DND-41 (cell line): ENCODE results near the gene PHOX2A.

Experiments
- CTCF ChIP-seq: IDR thresholded peaks from 2 replicates; pipeline ENCODE4 v1.5.1; 2012; ENCODE audit warnings: borderline replicate concordance, low read length, moderate library complexity, mild to moderate bottlenecking; ENCODE audit not compliant: poor library complexity, severe bottlenecking; ENCODE audit errors: extremely low read depth
- EZH2 ChIP-seq: IDR thresholded peaks from 3 replicates; pipeline ENCODE4 v1.6.1; 2012; ENCODE audit warnings: borderline replicate concordance, low read depth, mild to moderate bottlenecking, moderate library complexity, low read length, inconsistent platforms; ENCODE audit not compliant: severe bottlenecking

- TF ChIP-seq CTCF, result no peak
- no peak for TF ChIP-seq EZH2
These were observed 7.2 kb downstream of the PHOX2A start for GRCh38 chr11:72236774-72237111.
